Measurements from ENCODE around the gene N4BP2L2.

DNA sequence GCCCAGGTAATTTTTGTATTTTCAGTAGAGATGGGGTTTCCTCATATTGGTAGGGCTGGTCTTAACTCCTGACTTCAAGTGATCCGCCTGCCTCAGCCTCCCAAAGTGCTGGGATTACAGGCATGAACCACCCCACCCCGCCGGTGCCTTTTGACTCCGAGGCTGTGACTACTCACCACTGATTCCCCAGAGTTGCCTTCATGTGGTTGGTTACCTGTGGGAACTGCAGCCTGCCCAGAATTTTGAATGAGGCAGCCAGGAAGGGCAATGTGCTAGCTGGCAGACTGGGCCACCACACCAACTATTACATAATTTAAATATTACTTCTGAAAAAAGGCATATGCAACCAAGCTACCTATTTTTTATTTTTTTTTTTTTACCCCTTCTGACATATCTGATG lies 42.8 kb downstream of the N4BP2L2 start:
- TF ChIP-seq CTCF (IDR thresholded peaks at IDR 0.05 in 2 of 3, conservative IDR thresholded peaks at IDR 0.05 in 1 of 3; ENCODE audit: borderline replicate concordance in 1 of 3, insufficient read depth in 1 of 3, low read depth in 2 of 3, low read length in 2 of 3) = no peak
- TF ChIP-seq, protein P1, sequence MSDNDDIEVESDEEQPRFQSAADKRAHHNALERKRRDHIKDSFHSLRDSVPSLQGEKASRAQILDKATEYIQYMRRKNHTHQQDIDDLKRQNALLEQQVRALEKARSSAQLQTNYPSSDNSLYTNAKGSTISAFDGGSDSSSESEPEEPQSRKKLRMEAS (IDR thresholded peaks at IDR 0.05) = no peak

All from HCT116 (cell line).